K562 (cell line): ENCODE data around the gene CBX8. TPM values are rescaled to one million over a fixed set of nuclear protein-coding genes. Genes with fewer than 3 reads are reported as not detected.

Experiments used
- EP400 ChIP-seq: fragments of 450-650 bp; IDR thresholded peaks from 2 replicates; pipeline ENCODE4 v1.6.1; 2017; ENCODE audit warnings: antibody characterized with exemption, mild to moderate bottlenecking, moderate library complexity
- FOXK1 ChIP-seq: sonication (generic); formaldehyde crosslinking; IDR thresholded peaks from 2 replicates; pipeline ENCODE4 v1.8.0; 2022; ENCODE audit warnings: missing genetic modification reagents, mild to moderate bottlenecking, borderline replicate concordance
- KLF1 ChIP-seq: fragments of 450-650 bp; IDR thresholded peaks from 2 replicates; pipeline ENCODE4 v1.6.1; 2016; ENCODE audit warnings: missing genetic modification characterization, missing compliant biosample characterization
- NKRF ChIP-seq: fragments of 450-650 bp; IDR thresholded peaks from 2 replicates; pipeline ENCODE4 v1.6.1; 2016; ENCODE audit warnings: borderline replicate concordance
- SMARCA4 ChIP-seq: fragments of 450-650 bp; IDR thresholded peaks from 2 replicates; pipeline ENCODE4 v1.6.1; 2016
- TAF15 ChIP-seq: fragments of 200-400 bp; formaldehyde crosslinking; IDR thresholded peaks from 2 replicates; pipeline ENCODE4 v1.6.1; 2017; ENCODE audit warnings: mild to moderate bottlenecking, low read depth, low read length, moderate library complexity
- ZFX ChIP-seq: sonication (generic); formaldehyde crosslinking; IDR thresholded peaks from 2 replicates; pipeline ENCODE4 v1.8.0; 2022; ENCODE audit warnings: mild to moderate bottlenecking, missing genetic modification reagents, moderate library complexity
- ZNF133 ChIP-seq: fragments of 250-450 bp; sonication (Bioruptor Pico); IDR thresholded peaks from 2 replicates; pipeline ENCODE4 v1.4.0; 2020; ENCODE audit warnings: mild to moderate bottlenecking
- polyA plus RNA-seq, 8 experiments: library from polyadenylated mRNA; depleted of rRNA in 4 of 8; stranded (reverse) in 5 of 8; unstranded in 3 of 8; fragments of >200 nt; fragmentation: Nextera tagmentation in 2 of 8; fragmentation: Illumina TruSeq in 1 of 8; extraction: Ambion mirVana in 2 of 8; extraction: Trizol in 1 of 8; gene quantifications; 2 replicates each; pipeline versions ENCODE4 v1.2.1 to v1.2.3, GENCODE V29; 2011 to 2014; ENCODE audit warnings: inconsistent platforms in 1 of 8, missing spikeins in 1 of 8
- total RNA-seq, 7 experiments: library from RNA; depleted of rRNA in 6 of 7; stranded (reverse); fragments of >200 nt in 6 of 7; fragmentation: Illumina TruSeq in 2 of 7; extraction: Trizol in 2 of 7; gene quantifications; 2 replicates each; pipeline versions ENCODE4 v1.2.1 to v1.2.3, GENCODE V29; 2011 to 2021; ENCODE audit warnings: low replicate concordance in 1 of 7
- TF ChIP-seq, protein P1 (sequence below): sonication (generic); formaldehyde crosslinking; IDR thresholded peaks from 2 replicates; pipeline ENCODE4 v1.8.0; 2023; ENCODE audit warnings: mild to moderate bottlenecking, missing genetic modification reagents
- TF ChIP-seq, protein P2 (sequence below): fragments of 450-650 bp; IDR thresholded peaks from 2 replicates; pipeline ENCODE4 v1.6.1; 2016; ENCODE audit warnings: mild to moderate bottlenecking, moderate library complexity

The CBX8 gene
- total and polyA plus RNA-seq, 9 of the 15 experiments (the other 6 are each of a cell fraction or from before 2014, with no cell fraction given), result 0.08 to 11.9 (median 2.6) TPM

DNA sequence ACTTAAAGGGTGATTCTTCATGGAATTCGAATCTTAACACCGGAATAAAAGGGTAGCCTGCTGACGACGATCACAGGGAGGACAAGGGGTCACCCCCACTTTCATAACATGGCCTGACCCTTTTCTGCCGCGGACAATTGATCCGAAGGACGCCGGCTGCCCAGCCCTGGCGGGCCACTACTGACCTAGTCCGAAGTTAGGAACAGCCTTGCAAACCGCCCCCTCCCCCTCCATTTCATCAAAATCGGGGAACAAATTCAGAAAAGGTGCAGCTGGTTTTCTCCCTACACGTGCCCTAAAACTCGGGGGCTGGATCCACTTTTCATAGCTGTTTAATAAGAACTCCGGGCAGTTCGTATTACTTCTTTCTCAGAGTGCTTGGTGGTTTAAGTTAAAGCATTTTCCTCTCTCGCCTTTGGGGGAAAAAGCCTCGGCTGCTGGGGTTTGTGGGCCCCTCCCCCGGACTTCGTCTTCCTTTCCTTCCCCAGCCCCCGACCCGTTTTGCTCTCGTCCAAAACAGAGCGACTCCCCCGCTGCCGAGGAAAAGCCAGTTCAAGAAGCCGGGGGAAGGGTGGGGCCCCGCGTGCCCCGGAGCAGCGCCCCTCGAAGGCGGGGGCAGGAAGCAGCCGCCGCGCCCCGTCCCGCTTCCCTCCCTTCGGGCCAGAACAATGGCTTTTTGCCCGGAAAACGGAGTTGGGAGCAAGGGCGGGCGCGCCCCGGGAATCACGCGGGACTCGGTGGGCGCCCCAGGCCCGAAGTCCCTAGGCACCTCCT, 19.6 kb downstream of the CBX8 start (continued):
- TF ChIP-seq EP400 (peak; percentile 59), ZFX (CRISPR knock-in tag) (peak; percentile 64), SMARCA4 (peak; percentile 41), TAF15 (no peak), KLF1 (tag) (0 out of 2 replicates have a peak, but pooled peaks have one; percentile 40), NKRF (0 out of 2 replicates have a peak, but pooled peaks have one; percentile 14), ZNF133 (no peak), FOXK1 (no peak)
- TF ChIP-seq, protein P1, sequence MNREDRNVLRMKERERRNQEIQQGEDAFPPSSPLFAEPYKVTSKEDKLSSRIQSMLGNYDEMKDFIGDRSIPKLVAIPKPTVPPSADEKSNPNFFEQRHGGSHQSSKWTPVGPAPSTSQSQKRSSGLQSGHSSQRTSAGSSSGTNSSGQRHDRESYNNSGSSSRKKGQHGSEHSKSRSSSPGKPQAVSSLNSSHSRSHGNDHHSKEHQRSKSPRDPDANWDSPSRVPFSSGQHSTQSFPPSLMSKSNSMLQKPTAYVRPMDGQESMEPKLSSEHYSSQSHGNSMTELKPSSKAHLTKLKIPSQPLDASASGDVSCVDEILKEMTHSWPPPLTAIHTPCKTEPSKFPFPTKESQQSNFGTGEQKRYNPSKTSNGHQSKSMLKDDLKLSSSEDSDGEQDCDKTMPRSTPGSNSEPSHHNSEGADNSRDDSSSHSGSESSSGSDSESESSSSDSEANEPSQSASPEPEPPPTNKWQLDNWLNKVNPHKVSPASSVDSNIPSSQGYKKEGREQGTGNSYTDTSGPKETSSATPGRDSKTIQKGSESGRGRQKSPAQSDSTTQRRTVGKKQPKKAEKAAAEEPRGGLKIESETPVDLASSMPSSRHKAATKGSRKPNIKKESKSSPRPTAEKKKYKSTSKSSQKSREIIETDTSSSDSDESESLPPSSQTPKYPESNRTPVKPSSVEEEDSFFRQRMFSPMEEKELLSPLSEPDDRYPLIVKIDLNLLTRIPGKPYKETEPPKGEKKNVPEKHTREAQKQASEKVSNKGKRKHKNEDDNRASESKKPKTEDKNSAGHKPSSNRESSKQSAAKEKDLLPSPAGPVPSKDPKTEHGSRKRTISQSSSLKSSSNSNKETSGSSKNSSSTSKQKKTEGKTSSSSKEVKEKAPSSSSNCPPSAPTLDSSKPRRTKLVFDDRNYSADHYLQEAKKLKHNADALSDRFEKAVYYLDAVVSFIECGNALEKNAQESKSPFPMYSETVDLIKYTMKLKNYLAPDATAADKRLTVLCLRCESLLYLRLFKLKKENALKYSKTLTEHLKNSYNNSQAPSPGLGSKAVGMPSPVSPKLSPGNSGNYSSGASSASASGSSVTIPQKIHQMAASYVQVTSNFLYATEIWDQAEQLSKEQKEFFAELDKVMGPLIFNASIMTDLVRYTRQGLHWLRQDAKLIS (CRISPR knock-in tag), result no peak
- TF ChIP-seq, protein P2, sequence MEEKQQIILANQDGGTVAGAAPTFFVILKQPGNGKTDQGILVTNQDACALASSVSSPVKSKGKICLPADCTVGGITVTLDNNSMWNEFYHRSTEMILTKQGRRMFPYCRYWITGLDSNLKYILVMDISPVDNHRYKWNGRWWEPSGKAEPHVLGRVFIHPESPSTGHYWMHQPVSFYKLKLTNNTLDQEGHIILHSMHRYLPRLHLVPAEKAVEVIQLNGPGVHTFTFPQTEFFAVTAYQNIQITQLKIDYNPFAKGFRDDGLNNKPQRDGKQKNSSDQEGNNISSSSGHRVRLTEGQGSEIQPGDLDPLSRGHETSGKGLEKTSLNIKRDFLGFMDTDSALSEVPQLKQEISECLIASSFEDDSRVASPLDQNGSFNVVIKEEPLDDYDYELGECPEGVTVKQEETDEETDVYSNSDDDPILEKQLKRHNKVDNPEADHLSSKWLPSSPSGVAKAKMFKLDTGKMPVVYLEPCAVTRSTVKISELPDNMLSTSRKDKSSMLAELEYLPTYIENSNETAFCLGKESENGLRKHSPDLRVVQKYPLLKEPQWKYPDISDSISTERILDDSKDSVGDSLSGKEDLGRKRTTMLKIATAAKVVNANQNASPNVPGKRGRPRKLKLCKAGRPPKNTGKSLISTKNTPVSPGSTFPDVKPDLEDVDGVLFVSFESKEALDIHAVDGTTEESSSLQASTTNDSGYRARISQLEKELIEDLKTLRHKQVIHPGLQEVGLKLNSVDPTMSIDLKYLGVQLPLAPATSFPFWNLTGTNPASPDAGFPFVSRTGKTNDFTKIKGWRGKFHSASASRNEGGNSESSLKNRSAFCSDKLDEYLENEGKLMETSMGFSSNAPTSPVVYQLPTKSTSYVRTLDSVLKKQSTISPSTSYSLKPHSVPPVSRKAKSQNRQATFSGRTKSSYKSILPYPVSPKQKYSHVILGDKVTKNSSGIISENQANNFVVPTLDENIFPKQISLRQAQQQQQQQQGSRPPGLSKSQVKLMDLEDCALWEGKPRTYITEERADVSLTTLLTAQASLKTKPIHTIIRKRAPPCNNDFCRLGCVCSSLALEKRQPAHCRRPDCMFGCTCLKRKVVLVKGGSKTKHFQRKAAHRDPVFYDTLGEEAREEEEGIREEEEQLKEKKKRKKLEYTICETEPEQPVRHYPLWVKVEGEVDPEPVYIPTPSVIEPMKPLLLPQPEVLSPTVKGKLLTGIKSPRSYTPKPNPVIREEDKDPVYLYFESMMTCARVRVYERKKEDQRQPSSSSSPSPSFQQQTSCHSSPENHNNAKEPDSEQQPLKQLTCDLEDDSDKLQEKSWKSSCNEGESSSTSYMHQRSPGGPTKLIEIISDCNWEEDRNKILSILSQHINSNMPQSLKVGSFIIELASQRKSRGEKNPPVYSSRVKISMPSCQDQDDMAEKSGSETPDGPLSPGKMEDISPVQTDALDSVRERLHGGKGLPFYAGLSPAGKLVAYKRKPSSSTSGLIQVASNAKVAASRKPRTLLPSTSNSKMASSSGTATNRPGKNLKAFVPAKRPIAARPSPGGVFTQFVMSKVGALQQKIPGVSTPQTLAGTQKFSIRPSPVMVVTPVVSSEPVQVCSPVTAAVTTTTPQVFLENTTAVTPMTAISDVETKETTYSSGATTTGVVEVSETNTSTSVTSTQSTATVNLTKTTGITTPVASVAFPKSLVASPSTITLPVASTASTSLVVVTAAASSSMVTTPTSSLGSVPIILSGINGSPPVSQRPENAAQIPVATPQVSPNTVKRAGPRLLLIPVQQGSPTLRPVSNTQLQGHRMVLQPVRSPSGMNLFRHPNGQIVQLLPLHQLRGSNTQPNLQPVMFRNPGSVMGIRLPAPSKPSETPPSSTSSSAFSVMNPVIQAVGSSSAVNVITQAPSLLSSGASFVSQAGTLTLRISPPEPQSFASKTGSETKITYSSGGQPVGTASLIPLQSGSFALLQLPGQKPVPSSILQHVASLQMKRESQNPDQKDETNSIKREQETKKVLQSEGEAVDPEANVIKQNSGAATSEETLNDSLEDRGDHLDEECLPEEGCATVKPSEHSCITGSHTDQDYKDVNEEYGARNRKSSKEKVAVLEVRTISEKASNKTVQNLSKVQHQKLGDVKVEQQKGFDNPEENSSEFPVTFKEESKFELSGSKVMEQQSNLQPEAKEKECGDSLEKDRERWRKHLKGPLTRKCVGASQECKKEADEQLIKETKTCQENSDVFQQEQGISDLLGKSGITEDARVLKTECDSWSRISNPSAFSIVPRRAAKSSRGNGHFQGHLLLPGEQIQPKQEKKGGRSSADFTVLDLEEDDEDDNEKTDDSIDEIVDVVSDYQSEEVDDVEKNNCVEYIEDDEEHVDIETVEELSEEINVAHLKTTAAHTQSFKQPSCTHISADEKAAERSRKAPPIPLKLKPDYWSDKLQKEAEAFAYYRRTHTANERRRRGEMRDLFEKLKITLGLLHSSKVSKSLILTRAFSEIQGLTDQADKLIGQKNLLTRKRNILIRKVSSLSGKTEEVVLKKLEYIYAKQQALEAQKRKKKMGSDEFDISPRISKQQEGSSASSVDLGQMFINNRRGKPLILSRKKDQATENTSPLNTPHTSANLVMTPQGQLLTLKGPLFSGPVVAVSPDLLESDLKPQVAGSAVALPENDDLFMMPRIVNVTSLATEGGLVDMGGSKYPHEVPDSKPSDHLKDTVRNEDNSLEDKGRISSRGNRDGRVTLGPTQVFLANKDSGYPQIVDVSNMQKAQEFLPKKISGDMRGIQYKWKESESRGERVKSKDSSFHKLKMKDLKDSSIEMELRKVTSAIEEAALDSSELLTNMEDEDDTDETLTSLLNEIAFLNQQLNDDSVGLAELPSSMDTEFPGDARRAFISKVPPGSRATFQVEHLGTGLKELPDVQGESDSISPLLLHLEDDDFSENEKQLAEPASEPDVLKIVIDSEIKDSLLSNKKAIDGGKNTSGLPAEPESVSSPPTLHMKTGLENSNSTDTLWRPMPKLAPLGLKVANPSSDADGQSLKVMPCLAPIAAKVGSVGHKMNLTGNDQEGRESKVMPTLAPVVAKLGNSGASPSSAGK, result peak; percentile 83
